Suprapubic skin (tissue), 4 donors: Measurements from ENCODE around the gene KRTAP5-3. TPM values are rescaled to one million over a fixed set of nuclear protein-coding genes. Genes with fewer than 3 reads are reported as not detected.
A peak's percentile ranks its signal among the peaks of the same experiment; 100 is the strongest.

Experiments used
- DNase-seq, 2 donors: peaks; one replicate each; pipeline ENCODE4 v3.0.0-alpha.2; 2019; ENCODE audit warnings: low spot score in 2 of 2
- H3K27ac ChIP-seq: fragments of 200-600 bp; sonication (generic); one replicate; pipeline ENCODE4 v1.5.1; 2019
- H3K27me3 ChIP-seq: fragments of 200-600 bp; sonication (generic); one replicate; pipeline ENCODE4 v1.5.1; 2019
- H3K36me3 ChIP-seq: fragments of 200-600 bp; sonication (generic); one replicate; pipeline ENCODE4 v1.5.1; 2019
- H3K4me1 ChIP-seq: fragments of 200-600 bp; sonication (generic); one replicate; pipeline ENCODE4 v1.5.1; 2019
- H3K4me3 ChIP-seq: fragments of 200-600 bp; sonication (generic); one replicate; pipeline ENCODE4 v1.5.1; 2019; ENCODE audit warnings: mild to moderate bottlenecking
- H3K9me3 ChIP-seq: fragments of 200-600 bp; sonication (generic); one replicate; pipeline ENCODE4 v1.5.1; 2019
- EP300 ChIP-seq: sonication (generic); formaldehyde crosslinking; IDR thresholded peaks from one replicate; pipeline ENCODE4 v1.6.1; 2017; ENCODE audit warnings: antibody characterized with exemption
- POLR2A ChIP-seq, 2 donors: fragments of 450-650 bp; IDR thresholded peaks; one replicate each; pipeline ENCODE4 v1.6.1; 2017; ENCODE audit warnings: antibody characterized with exemption in 2 of 2, mild to moderate bottlenecking in 2 of 2, moderate library complexity in 2 of 2
- POLR2AphosphoS5 ChIP-seq, 3 donors: sonication (generic); formaldehyde crosslinking; IDR thresholded peaks; one replicate each; pipeline ENCODE4 v1.6.1; 2017; ENCODE audit warnings: antibody characterized with exemption in 3 of 3
- WGBS: methylation state at CpG from one replicate; pipeline ENCODE4 v1.1.5; 2018; 5-methylcytosine and 5-hydroxymethylcytosine counted together
- total RNA-seq, 4 donors: library from RNA; depleted of rRNA; stranded (reverse); fragments of >200 nt; gene quantifications; one replicate each; pipeline ENCODE4 v1.1.0, GENCODE V29; 2016
- TF ChIP-seq, protein P1 (sequence below), 2 donors: fragments of 200-600 bp in 1 of 2; fragments of 450-650 bp in 1 of 2; sonication (generic) in 1 of 2; IDR thresholded peaks; one replicate each; pipeline ENCODE4 v1.5.1; 2016 to 2019; ENCODE audit warnings: antibody characterized with exemption in 2 of 2, mild to moderate bottlenecking in 1 of 2, moderate library complexity in 1 of 2

KRTAP5-3 gene
- total RNA-seq, 4 donors from 2014 or later = 3.7 to 14.9 (median 4.4) TPM; not detected in 1

DNA sequence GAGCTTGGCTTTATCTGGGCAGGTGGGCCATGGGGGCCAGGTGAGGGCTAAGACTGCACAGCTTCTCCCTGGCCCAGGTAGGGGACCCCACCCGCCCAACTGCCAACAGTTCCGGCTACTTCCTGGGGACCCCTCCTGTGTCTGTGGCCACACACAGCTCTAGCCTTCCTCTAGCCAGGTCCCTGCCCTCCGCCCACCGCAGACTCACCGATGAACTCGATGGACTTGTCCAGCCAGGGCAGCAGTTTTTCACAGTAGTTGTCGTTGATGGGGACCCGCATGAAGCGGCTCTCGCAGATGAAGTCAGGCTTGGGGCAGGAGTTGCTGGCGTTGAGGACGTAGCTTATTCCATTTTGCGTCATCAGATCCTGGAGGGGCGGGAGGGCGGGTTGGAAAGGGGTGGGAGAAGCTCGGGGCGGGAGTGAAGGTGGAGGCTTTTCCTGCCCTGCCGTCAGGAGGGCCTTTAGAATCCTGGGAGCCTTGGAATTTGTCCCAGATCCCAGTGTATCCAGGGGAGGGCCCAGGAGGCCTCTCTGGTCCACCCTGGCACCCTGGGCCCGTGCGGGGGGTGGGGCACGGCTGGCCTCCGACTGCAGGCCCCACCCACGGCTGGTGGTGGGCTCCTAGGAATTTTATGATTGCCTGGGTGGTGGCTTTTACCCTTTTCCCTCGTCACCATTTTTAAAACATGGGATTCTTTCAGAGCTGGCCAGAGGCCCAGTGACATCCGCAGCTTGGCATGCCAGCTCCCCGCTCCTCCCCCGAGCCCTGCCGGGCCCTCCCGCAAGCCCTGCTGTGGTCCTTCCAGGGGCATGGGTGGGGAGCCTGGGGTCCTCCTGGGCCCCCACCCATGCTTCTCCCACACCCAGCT, 50.1 kb downstream of the KRTAP5-3 start:
- H3K27ac ChIP-seq = peak overlapping the region; percentile 72
- TF ChIP-seq, protein P1, sequence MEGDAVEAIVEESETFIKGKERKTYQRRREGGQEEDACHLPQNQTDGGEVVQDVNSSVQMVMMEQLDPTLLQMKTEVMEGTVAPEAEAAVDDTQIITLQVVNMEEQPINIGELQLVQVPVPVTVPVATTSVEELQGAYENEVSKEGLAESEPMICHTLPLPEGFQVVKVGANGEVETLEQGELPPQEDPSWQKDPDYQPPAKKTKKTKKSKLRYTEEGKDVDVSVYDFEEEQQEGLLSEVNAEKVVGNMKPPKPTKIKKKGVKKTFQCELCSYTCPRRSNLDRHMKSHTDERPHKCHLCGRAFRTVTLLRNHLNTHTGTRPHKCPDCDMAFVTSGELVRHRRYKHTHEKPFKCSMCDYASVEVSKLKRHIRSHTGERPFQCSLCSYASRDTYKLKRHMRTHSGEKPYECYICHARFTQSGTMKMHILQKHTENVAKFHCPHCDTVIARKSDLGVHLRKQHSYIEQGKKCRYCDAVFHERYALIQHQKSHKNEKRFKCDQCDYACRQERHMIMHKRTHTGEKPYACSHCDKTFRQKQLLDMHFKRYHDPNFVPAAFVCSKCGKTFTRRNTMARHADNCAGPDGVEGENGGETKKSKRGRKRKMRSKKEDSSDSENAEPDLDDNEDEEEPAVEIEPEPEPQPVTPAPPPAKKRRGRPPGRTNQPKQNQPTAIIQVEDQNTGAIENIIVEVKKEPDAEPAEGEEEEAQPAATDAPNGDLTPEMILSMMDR (IDR thresholded peaks at IDR 0.05) = no peak
- TF ChIP-seq EP300 (no peak), POLR2A (IDR thresholded peaks at IDR 0.05) (no peak), POLR2AphosphoS5 (IDR thresholded peaks at IDR 0.05) (no peak)
- no peak overlapping the region for H3K4me3 ChIP-seq
- WGBS = 43% methylated on average over 27 of the region's 29 CpGs
- no peaks in the 10 kb centered on the region for H3K9me3 ChIP-seq
- peak in 1 of 2 donors; percentile 71 for DNase-seq
- H3K27me3 ChIP-seq = peaks cover 3% of the 10 kb centered on the region
- H3K36me3 ChIP-seq = peaks cover 7% of the 10 kb centered on the region
- peaks cover 31% of the 10 kb centered on the region for H3K4me1 ChIP-seq

Other genes with a start within 250 kb of the KRTAP5-3 start
- gene BRSK2, start 218.5 kb downstream of the KRTAP5-3 start, total RNA-seq = under 1 TPM in 2 of 4 donors, not detected in 2; 0.26 to 0.30 TPM
- gene MOB2, start 121.7 kb downstream of the KRTAP5-3 start, total RNA-seq = 100 to 1,000 TPM in 1 of 4 donors, 10 to 100 TPM in 3; 63.8 to 104 (median 95.8) TPM
- 1 to 10 TPM; 1.9 to 4.8 (median 3.0) TPM for gene DUSP8, start 36.2 kb downstream of the KRTAP5-3 start, total RNA-seq
- gene KRTAP5-1, start 23.2 kb downstream of the KRTAP5-3 start, total RNA-seq = 1 to 10 TPM in 2 of 4 donors, not detected in 2; 1.0 to 1.2 TPM
- 10 to 100 TPM in 1 of 4 donors, 1 to 10 TPM in 2, not detected in 1; 1.7 to 12.0 (median 4.6) TPM for gene KRTAP5-2, start 10.2 kb downstream of the KRTAP5-3 start, total RNA-seq
- gene KRTAP5-4, start 13.7 kb upstream of the KRTAP5-3 start, total RNA-seq = 1 to 10 TPM in 2 of 4 donors, under 1 TPM in 1, not detected in 1; 0.55 to 3.6 (median 3.5) TPM
- 1 to 10 TPM in 2 of 4 donors, under 1 TPM in 1, not detected in 1; 0.79 to 2.7 (median 1.2) TPM for gene KRTAP5-5, start 21.3 kb upstream of the KRTAP5-3 start, total RNA-seq
- gene KRTAP5-6, start 88.7 kb upstream of the KRTAP5-3 start, total RNA-seq = 10 to 100 TPM in 1 of 4 donors, 1 to 10 TPM in 1, not detected in 2; 2.3 to 24.1 TPM
- 1 to 10 TPM; 2.6 to 7.6 (median 6.9) TPM for gene IFITM10, start 142.1 kb upstream of the KRTAP5-3 start, total RNA-seq
- gene CTSD, start 155.5 kb upstream of the KRTAP5-3 start, total RNA-seq = 100 to 1,000 TPM; 319 to 596 (median 469) TPM
- gene SYT8, start 226.5 kb upstream of the KRTAP5-3 start, total RNA-seq = 100 to 1,000 TPM; 141 to 280 (median 193) TPM
- gene TNNI2, start 230.5 kb upstream of the KRTAP5-3 start, total RNA-seq = 10 to 100 TPM; 17.4 to 63.6 (median 27.2) TPM
- 100 to 1,000 TPM in 2 of 4 donors, 10 to 100 TPM in 2; 70.4 to 134 (median 107) TPM for gene LSP1, start 244.6 kb upstream of the KRTAP5-3 start, total RNA-seq